Stimulated activated CD4-positive, alpha-beta T cell treated with anti-CD3 and anti-CD28 coated beads, Interleukin-2, amount 100 ng/mL, for 4 hours (primary cell): ENCODE results near the gene RAB40A.

Experiments used
- DNase-seq: peaks from one replicate; pipeline ENCODE4 v3.0.0-alpha.2; 2020; ENCODE audit warnings: low read depth

Gene RAB40A

GRCh38 chrX:103519389-103519788, at the start of gene RAB40A:
RAB40A (minus strand) TSS chrX:103519489; CDS start chrX:103500756, 18,733 bp downstream.
- no peak for DNase-seq

- no peak for DNase-seq
These were observed 46.5 kb upstream of the RAB40A start for GRCh38 chrX:103565752-103566151.

GRCh38 chrX:103565197-103565596, 45.9 kb upstream of the RAB40A start:
- no peak for DNase-seq

- no peak for DNase-seq
These were observed 43.5 kb upstream of the RAB40A start for GRCh38 chrX:103562801-103563200.

- DNase-seq, result no peak
These were observed 41.0 kb upstream of the RAB40A start for GRCh38 chrX:103560256-103560655.

- DNase-seq, result no peak
These were observed 37.8 kb upstream of the RAB40A start for GRCh38 chrX:103556963-103557612.

- DNase-seq, result peak; percentile 46
These were observed 35.6 kb upstream of the RAB40A start for GRCh38 chrX:103554687-103555424.

GRCh38 chrX:103552236-103552635, 32.9 kb upstream of the RAB40A start:
- no peak for DNase-seq

- no peak for DNase-seq
These were observed 31.2 kb upstream of the RAB40A start for GRCh38 chrX:103550415-103551051.

- no peak for DNase-seq
These were observed 30.6 kb upstream of the RAB40A start for GRCh38 chrX:103549916-103550315.

GRCh38 chrX:103540145-103540544, 20.9 kb upstream of the RAB40A start:
- no peak for DNase-seq

GRCh38 chrX:103539695-103540094, 20.4 kb upstream of the RAB40A start:
- DNase-seq, result no peak

GRCh38 chrX:103538728-103539127, 19.4 kb upstream of the RAB40A start:
- DNase-seq, result no peak

GRCh38 chrX:103537871-103538387, 18.6 kb upstream of the RAB40A start:
- no peak for DNase-seq

- no peak for DNase-seq
These were observed 17.4 kb upstream of the RAB40A start for GRCh38 chrX:103536732-103537131.

- no peak for DNase-seq
These were observed 16.8 kb upstream of the RAB40A start for GRCh38 chrX:103536071-103536470.

- no peak for DNase-seq
These were observed 15.9 kb upstream of the RAB40A start for GRCh38 chrX:103535206-103535605.

GRCh38 chrX:103533511-103534216, 14.4 kb upstream of the RAB40A start:
- peak; percentile 25 for DNase-seq

- no peak for DNase-seq
These were observed 11.7 kb upstream of the RAB40A start for GRCh38 chrX:103531002-103531401.

- no peak for DNase-seq
These were observed 11.3 kb upstream of the RAB40A start for GRCh38 chrX:103530545-103530944.

- DNase-seq, result no peak
These were observed 10.3 kb upstream of the RAB40A start for GRCh38 chrX:103529550-103529949.

GRCh38 chrX:103524747-103525146, 5.5 kb upstream of the RAB40A start:
- no peak for DNase-seq
